HG03103 (cell line): ENCODE results near the gene TTC21B.
"Not testable (repeated sequence)": the region's sequence is repeated elsewhere in the genome, so short reads cannot be mapped to it uniquely, and the experiment has no call there.

ENCODE experiments used
- ATAC-seq: cut with Tn5 transposase; IDR thresholded peaks from one replicate; pipeline ENCODE4 v1.9.1; 2021; ENCODE audit warnings: low read depth; ENCODE audit not compliant: unreplicated experiment

Gene TTC21B

DNA sequence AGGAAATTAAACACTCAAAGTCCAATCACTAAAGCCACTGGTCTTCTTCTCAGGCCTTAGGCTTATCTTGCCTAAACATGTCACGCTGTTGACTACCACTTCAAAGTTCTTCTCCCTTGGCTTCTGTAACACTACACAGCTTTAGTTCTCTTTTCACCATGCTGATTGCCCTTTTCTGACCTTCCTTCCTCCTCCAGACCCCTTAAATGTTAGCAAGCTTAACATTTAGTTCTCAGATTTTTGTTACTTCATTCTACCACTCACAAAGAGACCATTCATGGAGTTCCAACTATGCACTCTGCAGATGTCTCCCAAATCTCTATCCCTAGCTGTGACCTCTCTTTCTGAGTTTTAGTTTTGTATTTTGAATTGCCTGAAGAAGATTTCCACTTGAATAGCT is 64.4 kb downstream of the TTC21B start:
- ATAC-seq, result no peak

DNA sequence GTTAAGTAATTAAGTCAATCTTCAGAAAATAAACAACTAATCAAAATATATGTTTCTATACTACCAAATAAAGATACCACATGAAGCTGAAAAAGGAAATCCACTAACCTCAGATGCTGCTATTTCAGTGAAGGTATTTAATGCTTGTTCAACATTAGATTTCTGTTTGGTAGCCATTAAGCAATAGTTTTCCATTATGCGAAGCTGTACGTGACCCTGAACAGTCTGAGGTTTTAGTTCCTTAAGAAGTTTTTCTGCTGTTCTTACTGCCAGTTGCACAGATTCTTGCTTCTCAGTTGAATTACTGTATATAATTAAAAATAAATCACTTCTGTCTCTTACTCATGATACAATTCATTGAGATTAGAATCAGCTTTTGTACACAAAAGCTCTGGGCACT is 65.4 kb downstream of the TTC21B start:
- no peak for ATAC-seq

DNA sequence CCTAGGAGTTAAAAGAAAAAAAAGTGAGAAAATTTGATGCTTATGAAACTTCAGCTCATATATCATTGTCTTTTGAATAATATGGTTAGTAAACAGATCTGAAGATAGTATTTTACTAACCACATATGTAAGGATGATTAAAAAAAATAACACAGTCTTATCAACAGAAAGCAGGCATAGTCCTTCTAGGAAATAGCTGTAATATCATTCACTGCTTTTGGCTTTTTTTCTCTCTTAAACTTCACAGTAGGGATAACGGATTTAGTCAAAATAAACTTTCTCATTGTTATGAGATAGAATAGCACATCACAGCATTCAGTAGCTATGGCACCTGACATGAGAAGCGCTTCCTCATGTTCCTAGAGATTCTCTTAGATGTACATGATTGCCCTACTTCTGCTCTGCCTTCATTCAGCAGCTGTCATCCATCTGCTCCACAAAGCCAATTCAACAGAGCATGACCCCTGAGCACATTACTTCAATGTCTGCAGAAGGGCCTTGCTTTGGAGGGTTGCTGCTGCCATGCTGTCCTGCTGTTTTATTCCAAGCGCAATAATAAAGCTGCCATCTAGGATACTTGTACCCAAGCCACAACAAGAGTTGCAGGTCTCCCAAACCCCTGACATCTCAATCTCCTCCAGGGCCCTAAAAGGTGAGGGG is 67.0 kb downstream of the TTC21B start:
- ATAC-seq, result no peak

DNA sequence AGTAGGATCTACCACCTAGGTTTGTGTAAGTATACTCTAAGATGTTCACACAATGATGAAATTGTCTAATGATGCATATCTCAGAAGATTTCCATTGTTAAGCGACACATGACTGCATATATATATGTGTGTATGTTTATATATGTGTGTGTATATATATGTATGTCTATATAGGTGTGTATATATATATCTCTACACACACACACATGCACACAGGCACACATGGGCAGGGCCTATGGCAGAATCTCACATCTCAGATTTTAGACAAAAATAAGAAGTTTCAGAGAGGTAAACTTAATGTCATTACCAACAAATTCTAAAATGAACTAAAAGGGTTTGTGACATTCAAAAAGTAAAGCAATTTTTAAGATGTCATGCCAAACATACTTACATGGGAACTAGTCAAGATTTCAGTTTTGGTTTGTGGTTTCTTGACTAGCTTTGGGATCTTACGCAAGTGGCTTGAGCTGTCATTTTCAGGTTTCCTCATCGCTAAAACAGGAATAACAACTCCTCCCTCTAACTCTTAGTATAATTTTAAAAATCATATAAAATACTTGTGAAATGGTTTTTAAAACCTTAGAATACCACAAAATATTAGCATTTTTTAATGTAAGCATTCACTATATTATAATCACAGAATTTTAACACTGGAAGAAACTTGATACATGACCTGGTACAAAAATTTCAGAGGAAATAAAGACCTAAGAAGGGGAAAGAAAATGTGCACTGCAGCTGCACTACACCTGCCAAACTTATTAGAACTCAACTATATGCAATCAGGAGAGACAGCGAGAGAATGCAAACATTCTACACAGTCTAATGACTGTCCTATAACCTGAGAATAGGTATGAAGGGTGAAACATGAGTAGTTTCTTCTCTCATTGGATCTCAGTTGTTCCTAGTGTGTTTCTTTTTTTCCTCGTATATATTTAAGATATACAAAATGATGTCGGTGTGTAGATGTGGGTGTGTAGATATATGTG is 75.7 kb downstream of the TTC21B start:
- ATAC-seq, result peak; percentile 47

DNA sequence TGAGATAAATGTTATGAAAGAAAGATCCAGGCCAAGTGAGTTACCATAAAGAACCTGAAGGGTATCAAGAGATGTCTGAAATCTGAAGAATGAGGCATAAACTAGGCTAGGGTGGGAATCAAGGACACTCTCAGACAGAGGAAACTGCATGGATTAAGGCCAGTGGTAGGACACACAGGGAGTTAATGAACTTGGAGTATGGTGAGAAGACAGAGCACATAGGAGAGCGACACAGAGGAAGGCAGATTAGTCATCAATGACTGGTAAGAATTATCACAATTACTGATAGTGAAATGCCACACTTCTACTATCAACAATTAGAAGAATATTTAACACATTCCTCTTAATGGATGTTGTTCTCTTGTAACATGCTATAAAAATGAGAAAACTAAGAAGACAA is 76.9 kb downstream of the TTC21B start:
- no peak for ATAC-seq

DNA sequence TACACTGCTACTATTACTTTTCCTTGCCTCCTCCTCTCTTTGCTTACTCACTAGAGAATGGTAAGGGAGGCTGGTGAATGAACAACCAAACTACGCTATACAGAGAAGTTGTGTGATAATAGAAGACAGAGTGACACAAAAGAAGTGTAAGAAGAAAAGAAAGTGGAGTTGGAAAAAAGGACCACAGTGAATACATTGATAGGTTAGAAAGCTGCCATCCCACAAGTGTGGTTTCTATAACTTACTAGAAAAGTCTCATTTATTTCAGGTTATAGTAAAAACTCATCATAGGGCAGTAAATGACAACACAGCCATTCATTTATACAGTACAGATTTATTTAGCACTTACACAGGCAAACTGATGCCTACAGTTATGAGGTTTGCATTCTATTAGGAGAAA is 77.3 kb downstream of the TTC21B start:
- ATAC-seq, result no peak

DNA sequence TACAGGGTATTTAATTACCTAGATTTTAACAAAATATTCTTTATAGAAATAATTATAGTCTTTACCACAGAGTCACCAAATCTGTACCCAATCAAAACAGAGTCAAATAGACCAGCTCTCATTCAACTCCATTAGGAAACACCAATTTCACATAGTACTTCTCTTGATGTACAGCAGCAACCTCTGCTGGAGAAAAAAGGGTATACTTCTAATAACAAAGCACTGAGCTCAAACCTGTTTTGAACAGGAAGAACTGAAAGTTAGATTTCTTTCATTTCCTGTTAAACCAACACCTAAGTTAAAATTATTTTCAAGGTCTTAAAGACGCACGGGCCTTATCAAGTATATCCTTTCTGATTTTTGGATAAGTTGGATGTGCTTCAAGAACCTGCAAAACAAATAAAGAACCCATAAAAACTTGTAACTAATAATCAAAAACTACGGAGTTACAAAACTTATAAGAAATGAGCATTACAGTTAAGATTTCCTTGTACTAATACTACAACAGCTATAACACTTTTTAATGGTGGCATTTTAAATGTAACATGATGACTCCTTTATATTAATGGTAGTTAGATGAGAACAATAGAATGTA is 79.0 kb downstream of the TTC21B start:
- peak; percentile 88 for ATAC-seq

- no peak for ATAC-seq
These were observed 81.3 kb downstream of the TTC21B start for GRCh38 chr2:165872101-165872791.

- no peak for ATAC-seq
These were observed 82.6 kb downstream of the TTC21B start for GRCh38 chr2:165871025-165871424.

- ATAC-seq, result no peak
These were observed 83.2 kb downstream of the TTC21B start for GRCh38 chr2:165870346-165870745.

- no peak for ATAC-seq
These were observed 85.4 kb downstream of the TTC21B start for GRCh38 chr2:165868211-165868610.

DNA sequence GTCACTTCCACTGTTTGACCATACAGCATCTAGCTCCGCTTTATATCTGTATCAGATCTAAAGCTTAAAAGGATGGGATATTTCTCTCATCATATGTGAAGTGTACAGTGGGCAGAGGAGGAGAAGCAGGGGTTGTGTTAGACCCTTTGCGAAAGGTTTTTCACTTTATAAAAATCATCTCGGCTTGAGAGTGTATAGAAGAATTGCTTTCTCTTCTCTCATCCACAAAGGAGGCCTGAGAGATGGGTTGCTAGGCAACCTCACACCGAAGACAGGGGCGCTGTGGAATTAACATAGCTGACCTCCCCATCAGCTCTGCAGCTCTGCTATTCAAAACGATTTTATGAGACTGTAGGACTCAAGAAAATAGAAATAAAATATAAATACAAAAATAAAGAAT is 89.3 kb downstream of the TTC21B start:
- ATAC-seq, result peak; percentile 13

DNA sequence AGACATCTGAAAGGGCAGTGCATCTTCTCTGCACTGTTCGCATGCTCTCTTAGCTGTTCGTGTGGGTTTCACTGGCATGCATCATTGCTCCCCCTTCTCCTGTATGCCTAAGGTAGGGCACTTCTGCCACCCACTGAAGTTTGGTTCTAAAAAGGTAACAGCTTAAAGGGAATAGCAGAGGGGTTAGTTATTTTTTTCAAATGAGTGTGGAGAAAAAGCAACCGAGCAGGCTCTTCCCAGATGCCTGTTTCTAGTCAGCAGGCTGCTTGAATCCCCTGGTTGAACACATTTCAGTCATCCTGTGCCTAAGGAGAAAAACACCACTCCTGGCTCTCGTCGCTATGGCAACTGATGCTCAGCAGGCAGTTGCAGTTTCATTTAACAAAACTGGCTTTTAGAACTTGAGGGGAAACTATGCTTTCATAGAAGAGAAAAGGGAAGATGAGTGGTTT is 89.7 kb downstream of the TTC21B start:
- ATAC-seq, result peak; percentile 71

- not testable (repeated sequence) for ATAC-seq
These were observed 92.5 kb downstream of the TTC21B start for GRCh38 chr2:165861083-165861482.

DNA sequence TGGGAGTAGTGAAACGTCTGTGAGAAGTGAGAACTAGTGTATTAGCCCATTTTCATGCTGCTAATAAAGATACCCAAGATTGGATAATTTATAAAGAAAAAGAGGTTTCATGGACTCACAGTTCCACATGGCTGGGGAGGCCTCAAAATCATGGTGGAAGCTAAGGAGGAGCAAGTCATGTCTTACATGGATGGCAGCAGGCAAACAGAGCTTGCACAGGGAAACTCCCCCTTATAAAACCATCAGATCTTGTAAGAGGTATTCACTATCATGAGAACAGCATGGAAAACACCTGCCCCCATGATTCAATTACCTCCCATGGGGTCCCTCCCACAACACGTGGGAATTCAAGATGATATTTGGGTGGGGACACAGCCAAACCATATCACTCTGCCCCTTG is 93.9 kb downstream of the TTC21B start:
- not testable (repeated sequence) for ATAC-seq

- ATAC-seq, result no peak
These were observed 95.7 kb downstream of the TTC21B start for GRCh38 chr2:165857876-165858275.

GRCh38 chr2:165852394-165852793 is 101.2 kb downstream of the TTC21B start:
- no peak for ATAC-seq

- no peak for ATAC-seq
These were observed 106.6 kb downstream of the TTC21B start for GRCh38 chr2:165847001-165847400.

GRCh38 chr2:165846056-165846455 is 107.5 kb downstream of the TTC21B start:
- no peak for ATAC-seq

DNA sequence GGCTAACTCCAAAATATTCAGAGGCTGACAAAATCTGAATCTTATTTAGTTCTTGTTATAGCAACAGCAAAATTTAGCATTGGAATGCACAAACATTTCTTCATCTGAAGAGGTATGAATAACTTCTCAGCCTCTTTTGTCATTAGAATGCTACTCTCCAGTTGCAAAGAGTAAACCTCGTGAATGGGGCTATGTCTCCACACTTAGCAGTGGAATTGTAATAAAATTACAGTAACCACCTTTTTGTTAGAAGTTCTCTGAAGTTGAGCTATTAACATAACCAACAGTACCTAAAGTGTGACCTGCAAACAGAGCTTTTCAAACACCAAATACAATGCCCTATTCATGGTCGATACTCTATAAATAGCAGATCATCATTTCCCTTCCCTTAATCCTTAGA is 109.4 kb downstream of the TTC21B start:
- ATAC-seq, result no peak

- ATAC-seq, result no peak
These were observed 110.2 kb downstream of the TTC21B start for GRCh38 chr2:165843351-165843750.
